Endothelial cell (in vitro differentiated cells): ENCODE results near the gene NADK2. TPM values are rescaled to one million over a fixed set of nuclear protein-coding genes. Genes with fewer than 3 reads are reported as not detected.

ENCODE experiments used
- DNase-seq: peaks from one replicate; pipeline ENCODE4 v3.0.0; 2021; ENCODE audit warnings: low spot score
- H3K27ac Mint-ChIP-seq: one replicate; pipeline ENCODE4 v1.8.0; 2021; ENCODE audit warnings: mixed read lengths, inconsistent platforms; ENCODE audit not compliant: unreplicated experiment
- H3K27me3 Mint-ChIP-seq: one replicate; pipeline ENCODE4 v1.8.0; 2021; ENCODE audit warnings: mild to moderate bottlenecking, moderate library complexity, mixed read lengths, inconsistent platforms; ENCODE audit not compliant: unreplicated experiment
- H3K36me3 Mint-ChIP-seq: one replicate; pipeline ENCODE4 v1.8.0; 2021; ENCODE audit warnings: mild to moderate bottlenecking, low read depth, mixed read lengths, inconsistent platforms; ENCODE audit not compliant: unreplicated experiment
- H3K4me1 Mint-ChIP-seq: one replicate; pipeline ENCODE4 v1.8.0; 2021; ENCODE audit warnings: mild to moderate bottlenecking, mixed read lengths, inconsistent platforms; ENCODE audit not compliant: unreplicated experiment
- H3K4me3 Mint-ChIP-seq: one replicate; pipeline ENCODE4 v1.8.0; 2021; ENCODE audit warnings: mild to moderate bottlenecking, mixed read lengths, inconsistent platforms; ENCODE audit not compliant: unreplicated experiment
- H3K9me3 Mint-ChIP-seq: one replicate; pipeline ENCODE4 v1.8.0; 2021; ENCODE audit warnings: mixed read lengths, inconsistent platforms; ENCODE audit not compliant: unreplicated experiment
- CTCF ChIP-seq: fragments of 200-600 bp; sonication (generic); IDR thresholded peaks from one replicate; pipeline ENCODE4 v1.5.0; 2021; ENCODE audit warnings: antibody characterized with exemption; ENCODE audit not compliant: unreplicated experiment
- total RNA-seq: library from RNA; stranded (reverse); fragmentation: NEBNext Ultra II Directional; extraction: Animal tissue kit (Norgen Biotek cat#: 25700); gene quantifications from one replicate; pipeline ENCODE4 v1.2.1, GENCODE V29; 2021; ENCODE audit not compliant: unreplicated experiment

The NADK2 gene
- total RNA-seq, 1 donor from 2014 or later: 27.0 TPM

GRCh38 chr5:36160617-36161016, 81.1 kb downstream of the NADK2 start:
- peaks cover 2% of the 10 kb centered on the region for H3K27me3 Mint-ChIP-seq
- H3K9me3 Mint-ChIP-seq: no peaks in the 10 kb centered on the region
- H3K27ac Mint-ChIP-seq: no peak overlapping the region
- peaks cover 41% of the 10 kb centered on the region for H3K36me3 Mint-ChIP-seq
- TF ChIP-seq CTCF: no peak
- no peak for DNase-seq
- H3K4me1 Mint-ChIP-seq: no peaks in the 10 kb centered on the region
- no peak overlapping the region for H3K4me3 Mint-ChIP-seq

GRCh38 chr5:36158144-36158543, 83.6 kb downstream of the NADK2 start:
- TF ChIP-seq CTCF: no peak
- no peak overlapping the region for H3K27ac Mint-ChIP-seq
- peaks cover 35% of the 10 kb centered on the region for H3K36me3 Mint-ChIP-seq
- no peak overlapping the region for H3K4me3 Mint-ChIP-seq
- no peaks in the 10 kb centered on the region for H3K9me3 Mint-ChIP-seq
- peaks cover 9% of the 10 kb centered on the region for H3K4me1 Mint-ChIP-seq
- no peak for DNase-seq
- peaks cover 3% of the 10 kb centered on the region for H3K27me3 Mint-ChIP-seq

GRCh38 chr5:36156619-36157018, 85.1 kb downstream of the NADK2 start:
- Mint-ChIP-seq H3K4me3 (no peak overlapping the region), H3K9me3 (no peaks in the 10 kb centered on the region), H3K36me3 (peaks cover 24% of the 10 kb centered on the region), H3K4me1 (peaks cover 16% of the 10 kb centered on the region), H3K27ac (no peak overlapping the region), H3K27me3 (peaks cover 2% of the 10 kb centered on the region)
- no peak for TF ChIP-seq CTCF
- no peak for DNase-seq

GRCh38 chr5:36156121-36156601, 85.6 kb downstream of the NADK2 start:
- no peak for TF ChIP-seq CTCF
- no peak for DNase-seq
- no peak overlapping the region for H3K4me3 Mint-ChIP-seq
- no peaks in the 10 kb centered on the region for H3K9me3 Mint-ChIP-seq
- H3K36me3 Mint-ChIP-seq: peaks cover 24% of the 10 kb centered on the region
- peaks cover 2% of the 10 kb centered on the region for H3K27me3 Mint-ChIP-seq
- peaks cover 16% of the 10 kb centered on the region for H3K4me1 Mint-ChIP-seq
- H3K27ac Mint-ChIP-seq: no peak overlapping the region

GRCh38 chr5:36155291-36155690, 86.4 kb downstream of the NADK2 start:
- no peaks in the 10 kb centered on the region for H3K9me3 Mint-ChIP-seq
- H3K36me3 Mint-ChIP-seq: peaks cover 24% of the 10 kb centered on the region
- H3K4me1 Mint-ChIP-seq: peaks cover 16% of the 10 kb centered on the region

More at GRCh38 chr5:36155291-36155690, 86.4 kb downstream of the NADK2 start:
- H3K4me3 Mint-ChIP-seq: no peak overlapping the region
- DNase-seq: no peak
- H3K27me3 Mint-ChIP-seq: peaks cover 2% of the 10 kb centered on the region
- no peak overlapping the region for H3K27ac Mint-ChIP-seq
- TF ChIP-seq CTCF: no peak
